HepG2 (cell line): ENCODE data around the gene PPP1R9A. TPM values are rescaled to one million over a fixed set of nuclear protein-coding genes. Genes with fewer than 3 reads are reported as not detected.

Source experiments
- ATAC-seq: fragments of 200-7000 bp; cut with Tn5 transposase; 3 replicates; pipeline ENCODE4 v1.9.1; 2020; ENCODE audit warnings: mild to moderate bottlenecking, moderate library complexity
- BruUV-seq: library from RNA; stranded (reverse); fragments of 400-500 nt; replicated peaks from 2 replicates; lab custom pipeline; 2021; lab: Mats Ljungman, UMichigan
- CTCF ChIA-PET: fragments of 300-600 bp; formaldehyde crosslinking; extraction: SDS; loops from one replicate; lab custom pipeline; 2021; ENCODE audit warnings: low total read pairs, inconsistent platforms, low intra/inter-chr PET ratio; lab: Yijun Ruan, JAX
- POLR2A ChIA-PET: fragments of 350-600 bp; sonication (Branson Sonifier 250); formaldehyde crosslinking; loops from one replicate; lab custom pipeline; 2020; ENCODE audit warnings: antibody characterized with exemption, inconsistent platforms; lab: Yijun Ruan, JAX
- DNase-seq: peaks from one replicate; pipeline ENCODE4 v3.0.0-alpha.2; 2015; ENCODE audit warnings: low spot score
- FAIRE-seq: peaks from 3 replicates; lab custom pipeline; 2011; peaks lifted over from hg19 to GRCh38; lab: Jason Lieb, UNC
- H2AFZ ChIP-seq: one replicate; pipeline ENCODE4 v1.6.1; 2011; ENCODE audit warnings: low read length, inconsistent platforms
- H3K27ac ChIP-seq: fragments of 300-600 bp; 3 replicates; pipeline ENCODE4 v1.8.0; 2011; ENCODE audit warnings: mixed run types, mild to moderate bottlenecking, mixed read lengths, low read length, inconsistent platforms; ENCODE audit not compliant: insufficient read depth; ENCODE audit errors: extremely low read length
- H3K27me3 ChIP-seq, 2 experiments: fragments of 200-600 bp in 1 of 2; 2 replicates in 1 of 2; 3 replicates in 1 of 2; pipeline versions ENCODE4 v1.6.0 to v1.8.0; 2011; ENCODE audit warnings: low read length in 2 of 2, mild to moderate bottlenecking in 2 of 2, moderate library complexity in 2 of 2, inconsistent platforms in 1 of 2; ENCODE audit not compliant: insufficient read depth in 2 of 2, control insufficient read depth in 1 of 2
- H3K36me3 ChIP-seq, 2 experiments: fragments of 200-600 bp in 1 of 2; replicated peaks in 1 of 2; 2 replicates in 1 of 2; 3 replicates in 1 of 2; pipeline versions ENCODE4 v1.5.1 to v1.8.0; 2011; ENCODE audit warnings: low read length in 2 of 2, inconsistent platforms in 1 of 2; ENCODE audit not compliant: insufficient read depth in 2 of 2, control insufficient read depth in 1 of 2
- H3K4me1 ChIP-seq: 2 replicates; pipeline ENCODE4 v1.5.1; 2012; ENCODE audit warnings: low read length, inconsistent platforms; ENCODE audit not compliant: insufficient read depth
- H3K4me2 ChIP-seq: 2 replicates; pipeline ENCODE4 v1.6.0; 2011; ENCODE audit warnings: low read depth, low read length, inconsistent platforms
- H3K4me3 ChIP-seq, 3 experiments: fragments of 200-600 bp in 1 of 3; sonication (generic), shearing (Covaris generic) in 1 of 3; replicated peaks in 1 of 3; 2 replicates each; pipeline ENCODE4 v1.5.1; 2011 to 2016; ENCODE audit warnings: low read length in 3 of 3, inconsistent platforms in 2 of 3, low read depth in 2 of 3, mild to moderate bottlenecking in 2 of 3, control low read depth in 1 of 3, mixed read lengths in 1 of 3; ENCODE audit not compliant: insufficient read depth in 1 of 3
- H3K79me2 ChIP-seq: one replicate; pipeline ENCODE4 v1.6.1; 2011; ENCODE audit warnings: low read length, inconsistent platforms; ENCODE audit not compliant: insufficient read depth
- H3K9ac ChIP-seq: 2 replicates; pipeline ENCODE4 v1.6.0; 2011; ENCODE audit warnings: mild to moderate bottlenecking, low read depth, low read length, inconsistent platforms; ENCODE audit not compliant: insufficient read depth
- H3K9me3 ChIP-seq: 2 replicates; pipeline ENCODE4 v1.5.1; 2012; ENCODE audit warnings: mild to moderate bottlenecking, low read length
- H4K20me1 ChIP-seq: 2 replicates; pipeline ENCODE4 v1.6.0; 2011; ENCODE audit warnings: inconsistent platforms, mild to moderate bottlenecking, low read length, moderate library complexity; ENCODE audit not compliant: insufficient read depth
- HOXA3 ChIP-seq: sonication (generic); formaldehyde crosslinking; IDR thresholded peaks from 2 replicates; pipeline ENCODE4 v1.5.0; 2020; ENCODE audit warnings: missing genetic modification reagents
- MEF2D ChIP-seq: sonication (generic); formaldehyde crosslinking; IDR thresholded peaks from 2 replicates; pipeline ENCODE4 v1.5.1; 2020; ENCODE audit warnings: mild to moderate bottlenecking, missing genetic modification reagents
- NFAT5 ChIP-seq: sonication (generic); formaldehyde crosslinking; IDR thresholded peaks from 2 replicates; pipeline ENCODE4 v1.4.0; 2020; ENCODE audit warnings: missing genetic modification reagents
- ZBTB1 ChIP-seq: sonication (generic); formaldehyde crosslinking; IDR thresholded peaks from 2 replicates; pipeline ENCODE4 v1.4.0; 2020; ENCODE audit warnings: missing genetic modification reagents, borderline replicate concordance
- ZNF788 ChIP-seq: sonication (generic); formaldehyde crosslinking; IDR thresholded peaks from 2 replicates; pipeline ENCODE4 v1.5.0; 2020; ENCODE audit warnings: mild to moderate bottlenecking, missing genetic modification reagents, borderline replicate concordance
- in situ Hi-C: cut with HindIII; loops from 2 replicates; pipeline ENCODE4 v1.10.0; 2017; ENCODE audit warnings: low pct_unique_long_range_greater_than_20kb; ENCODE audit not compliant: extremely low pct_ligation_motif_present
- intact Hi-C: fragments of 100-400 bp; cut with micrococcal nuclease; formaldehyde crosslinking; loops from one replicate; pipeline ENCODE4 v1.10.0; 2022; ENCODE audit not compliant: unreplicated experiment
- polyA plus RNA-seq, 8 experiments: library from polyadenylated mRNA; depleted of rRNA in 3 of 8; stranded (reverse) in 7 of 8; unstranded in 1 of 8; fragments of >200 nt; fragmentation: Illumina TruSeq in 4 of 8; extraction: Trizol in 4 of 8; gene quantifications; 2 replicates each; pipeline versions ENCODE4 v1.2.1 to v1.2.3, GENCODE V29; 2011 to 2016; ENCODE audit warnings: low read depth in 4 of 8, missing spikeins in 1 of 8, mixed read lengths in 1 of 8; ENCODE audit not compliant: insufficient read depth in 1 of 8
- total RNA-seq, 5 experiments: library from RNA; depleted of rRNA; stranded (reverse); fragments of >200 nt; fragmentation: Illumina TruSeq; extraction: Trizol; gene quantifications; 2 replicates each; pipeline ENCODE4 v1.2.3, GENCODE V29; 2016; ENCODE audit warnings: low read depth in 1 of 5
- TF ChIP-seq, protein P1 (sequence below): sonication (generic); formaldehyde crosslinking; IDR thresholded peaks from 2 replicates; pipeline ENCODE4 v1.5.0; 2020; ENCODE audit warnings: mild to moderate bottlenecking, missing genetic modification reagents
- TF ChIP-seq, protein P2 (sequence below): sonication (generic); formaldehyde crosslinking; IDR thresholded peaks from 2 replicates; pipeline ENCODE4 v1.8.0; 2022; ENCODE audit warnings: missing genetic modification reagents, mild to moderate bottlenecking, inconsistent platforms, borderline replicate concordance
- TF ChIP-seq, protein P3 (sequence below): fragments of 450-650 bp; IDR thresholded peaks from 2 replicates; pipeline ENCODE4 v1.6.1; 2017
- TF ChIP-seq, protein P4 (sequence below): IDR thresholded peaks from 2 replicates; pipeline ENCODE4 v1.6.1; 2016; ENCODE audit warnings: missing biosample characterization, missing genetic modification reagents, low read depth

The PPP1R9A gene
- total and polyA plus RNA-seq, 2 of the 13 experiments (the other 11 are each of a cell fraction or from before 2014, with no cell fraction given): 11.4 to 31.9 TPM

- TF ChIP-seq, protein P1, sequence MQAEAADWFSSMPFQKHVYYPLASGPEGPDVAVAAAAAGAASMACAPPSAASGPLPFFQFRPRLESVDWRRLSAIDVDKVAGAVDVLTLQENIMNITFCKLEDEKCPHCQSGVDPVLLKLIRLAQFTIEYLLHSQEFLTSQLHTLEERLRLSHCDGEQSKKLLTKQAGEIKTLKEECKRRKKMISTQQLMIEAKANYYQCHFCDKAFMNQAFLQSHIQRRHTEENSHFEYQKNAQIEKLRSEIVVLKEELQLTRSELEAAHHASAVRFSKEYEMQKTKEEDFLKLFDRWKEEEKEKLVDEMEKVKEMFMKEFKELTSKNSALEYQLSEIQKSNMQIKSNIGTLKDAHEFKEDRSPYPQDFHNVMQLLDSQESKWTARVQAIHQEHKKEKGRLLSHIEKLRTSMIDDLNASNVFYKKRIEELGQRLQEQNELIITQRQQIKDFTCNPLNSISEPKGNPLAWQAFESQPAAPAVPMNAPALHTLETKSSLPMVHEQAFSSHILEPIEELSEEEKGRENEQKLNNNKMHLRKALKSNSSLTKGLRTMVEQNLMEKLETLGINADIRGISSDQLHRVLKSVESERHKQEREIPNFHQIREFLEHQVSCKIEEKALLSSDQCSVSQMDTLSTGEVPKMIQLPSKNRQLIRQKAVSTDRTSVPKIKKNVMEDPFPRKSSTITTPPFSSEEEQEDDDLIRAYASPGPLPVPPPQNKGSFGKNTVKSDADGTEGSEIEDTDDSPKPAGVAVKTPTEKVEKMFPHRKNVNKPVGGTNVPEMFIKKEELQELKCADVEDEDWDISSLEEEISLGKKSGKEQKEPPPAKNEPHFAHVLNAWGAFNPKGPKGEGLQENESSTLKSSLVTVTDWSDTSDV (CRISPR knock-in tag): no peak
- TF ChIP-seq ZNF788 (no peak), ZBTB1 (CRISPR knock-in tag) (no peak), MEF2D (CRISPR knock-in tag) (no peak), HOXA3 (CRISPR knock-in tag) (no peak)
- TF ChIP-seq, protein P2, sequence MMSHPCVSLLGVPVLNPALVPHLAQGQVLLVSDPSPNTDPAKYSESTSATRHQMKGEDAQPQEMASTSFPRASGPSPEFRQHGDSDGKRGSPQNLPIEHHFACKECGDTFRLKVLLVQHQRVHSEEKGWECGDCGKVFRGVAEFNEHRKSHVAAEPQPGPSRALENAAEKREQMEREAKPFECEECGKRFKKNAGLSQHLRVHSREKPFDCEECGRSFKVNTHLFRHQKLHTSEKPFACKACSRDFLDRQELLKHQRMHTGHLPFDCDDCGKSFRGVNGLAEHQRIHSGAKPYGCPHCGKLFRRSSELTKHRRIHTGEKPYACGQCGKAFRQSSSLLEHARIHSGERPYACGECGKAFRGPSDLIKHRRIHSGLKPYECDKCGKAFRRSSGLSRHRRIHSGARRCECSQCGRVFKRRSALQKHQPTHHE (CRISPR knock-in tag): no peak
- TF ChIP-seq, all 625 proteins: peak for 0
These were observed 33.2 kb upstream of the PPP1R9A start (continued) for GRCh38 chr7:94874036-94874785.

- H3K36me3 ChIP-seq: no peaks in the 10 kb centered on the region
- ATAC-seq (no peak), DNase-seq (no peak), FAIRE-seq (no peak)
- no peak overlapping the region for H2AFZ ChIP-seq
- CTCF ChIA-PET: no interaction called here
- H3K4me3 ChIP-seq: no peak overlapping the region
- intact Hi-C loops (no loop called here), in situ Hi-C loops (no loop called here)
- H3K79me2 ChIP-seq: no peaks in the 10 kb centered on the region
- H3K27ac ChIP-seq: no peak overlapping the region
- H4K20me1 ChIP-seq: no peaks in the 10 kb centered on the region
- no peak overlapping the region for H3K4me2 ChIP-seq
- H3K9ac ChIP-seq: no peak overlapping the region
- H3K4me1 ChIP-seq: 0 out of 2 replicates have a peak, but pooled peaks cover 7% of the 10 kb centered on the region
- POLR2A ChIA-PET: no interaction called here
- no TSS peak for BruUV-seq
- peaks cover 11% of the 10 kb centered on the region for H3K9me3 ChIP-seq
- H3K27me3 ChIP-seq: peaks cover 0 to 18% of the 10 kb centered on the region in 2 experiments; a peak in 1 of 5 replicates
- TF ChIP-seq, protein P3, sequence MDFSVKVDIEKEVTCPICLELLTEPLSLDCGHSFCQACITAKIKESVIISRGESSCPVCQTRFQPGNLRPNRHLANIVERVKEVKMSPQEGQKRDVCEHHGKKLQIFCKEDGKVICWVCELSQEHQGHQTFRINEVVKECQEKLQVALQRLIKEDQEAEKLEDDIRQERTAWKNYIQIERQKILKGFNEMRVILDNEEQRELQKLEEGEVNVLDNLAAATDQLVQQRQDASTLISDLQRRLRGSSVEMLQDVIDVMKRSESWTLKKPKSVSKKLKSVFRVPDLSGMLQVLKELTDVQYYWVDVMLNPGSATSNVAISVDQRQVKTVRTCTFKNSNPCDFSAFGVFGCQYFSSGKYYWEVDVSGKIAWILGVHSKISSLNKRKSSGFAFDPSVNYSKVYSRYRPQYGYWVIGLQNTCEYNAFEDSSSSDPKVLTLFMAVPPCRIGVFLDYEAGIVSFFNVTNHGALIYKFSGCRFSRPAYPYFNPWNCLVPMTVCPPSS: no peak
- no peak for TF ChIP-seq NFAT5 (CRISPR knock-in tag)
- TF ChIP-seq, protein P4, sequence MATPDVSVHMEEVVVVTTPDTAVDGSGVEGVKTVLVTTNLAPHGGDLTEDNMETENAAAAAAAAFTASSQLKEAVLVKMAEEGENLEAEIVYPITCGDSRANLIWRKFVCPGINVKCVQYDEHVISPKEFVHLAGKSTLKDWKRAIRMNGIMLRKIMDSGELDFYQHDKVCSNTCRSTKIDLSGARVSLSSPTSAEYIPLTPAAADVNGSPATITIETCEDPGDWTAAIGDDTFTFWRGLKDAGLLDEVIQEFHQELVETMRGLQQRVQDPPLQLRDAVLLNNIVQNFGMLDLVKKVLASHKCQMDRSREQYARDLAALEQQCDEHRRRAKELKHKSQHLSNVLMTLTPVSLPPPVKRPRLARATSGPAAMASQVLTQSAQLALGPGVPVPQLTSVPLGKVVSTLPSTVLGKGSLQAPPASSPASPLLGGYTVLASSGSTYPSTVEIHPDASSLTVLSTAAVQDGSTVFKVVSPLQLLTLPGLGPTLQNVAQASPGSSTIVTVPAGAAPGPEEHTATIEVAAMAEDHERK: no peak
These were observed 32.2 kb upstream of the PPP1R9A start for GRCh38 chr7:94875201-94875600.
